AG09309 (cell line): ENCODE results near the gene TTYH3.
A peak's percentile ranks its signal among the peaks of the same experiment; 100 is the strongest.

ENCODE experiments used
- DNase-seq: peaks from one replicate; pipeline ENCODE4 v3.0.0-alpha.2; 2010; ENCODE audit warnings: low read depth
- H3K4me3 ChIP-seq: 2 replicates; pipeline ENCODE4 v1.5.1; 2011; ENCODE audit warnings: mild to moderate bottlenecking, low read depth, low read length, moderate library complexity; ENCODE audit not compliant: control insufficient read depth
- CTCF ChIP-seq: IDR thresholded peaks from 2 replicates; pipeline ENCODE4 v1.5.1; 2011; ENCODE audit warnings: mild to moderate bottlenecking, low read depth, low read length, inconsistent platforms; ENCODE audit not compliant: insufficient read depth, control insufficient read depth; ENCODE audit errors: missing control alignments

The TTYH3 gene

GRCh38 chr7:2708547-2709310 is 76.9 kb downstream of the TTYH3 start:
- no peak overlapping the region for H3K4me3 ChIP-seq
- no peak for TF ChIP-seq CTCF
- DNase-seq = no peak

- H3K4me3 ChIP-seq = no peak overlapping the region
- DNase-seq = no peak
- peak; percentile 89 for TF ChIP-seq CTCF
Observed at GRCh38 chr7:2709553-2710285, 77.9 kb downstream of the TTYH3 start.

GRCh38 chr7:2710286-2710655 is 78.5 kb downstream of the TTYH3 start:
- no peak overlapping the region for H3K4me3 ChIP-seq
- no peak for DNase-seq
- no peak for TF ChIP-seq CTCF

- no peak for TF ChIP-seq CTCF
- no peak overlapping the region for H3K4me3 ChIP-seq
- DNase-seq = no peak
Observed at GRCh38 chr7:2710901-2711551, 79.2 kb downstream of the TTYH3 start.

- TF ChIP-seq CTCF = no peak
- H3K4me3 ChIP-seq = no peak overlapping the region
- DNase-seq = no peak
Observed at GRCh38 chr7:2711895-2712675, 80.3 kb downstream of the TTYH3 start.

GRCh38 chr7:2713370-2713769 is 81.6 kb downstream of the TTYH3 start:
- no peak for DNase-seq
- TF ChIP-seq CTCF = no peak
- no peak overlapping the region for H3K4me3 ChIP-seq
